HUES6 (cell line): ENCODE measurements around the gene METTL17.
"Not testable (repeated sequence)": the region's sequence is repeated elsewhere in the genome, so short reads cannot be mapped to it uniquely, and the experiment has no call there.

Experiments
- H3K27ac ChIP-seq: 2 replicates; pipeline ENCODE4 v1.7.0; 2013; ENCODE audit warnings: low read depth, mild to moderate bottlenecking, low read length, inconsistent platforms
- H3K27me3 ChIP-seq: 2 replicates; pipeline ENCODE4 v1.6.1; 2013; ENCODE audit warnings: low read length; ENCODE audit not compliant: control insufficient read depth, insufficient read depth
- H3K36me3 ChIP-seq: 2 replicates; pipeline ENCODE4 v1.6.1; 2013; ENCODE audit warnings: low read length; ENCODE audit not compliant: control insufficient read depth, insufficient read depth
- H3K4me1 ChIP-seq: 2 replicates; pipeline ENCODE4 v1.6.1; 2013; ENCODE audit warnings: low read length; ENCODE audit not compliant: control insufficient read depth, insufficient read depth
- H3K4me3 ChIP-seq: 2 replicates; pipeline ENCODE4 v1.5.1; 2013; ENCODE audit warnings: low read depth, low read length
- H3K9ac ChIP-seq: one replicate; pipeline ENCODE4 v1.6.1; 2013; ENCODE audit warnings: mild to moderate bottlenecking, low read length
- H3K9me3 ChIP-seq: 2 replicates; pipeline ENCODE4 v1.6.1; 2013; ENCODE audit warnings: low read depth, low read length; ENCODE audit not compliant: control insufficient read depth, insufficient read depth

The METTL17 gene

DNA sequence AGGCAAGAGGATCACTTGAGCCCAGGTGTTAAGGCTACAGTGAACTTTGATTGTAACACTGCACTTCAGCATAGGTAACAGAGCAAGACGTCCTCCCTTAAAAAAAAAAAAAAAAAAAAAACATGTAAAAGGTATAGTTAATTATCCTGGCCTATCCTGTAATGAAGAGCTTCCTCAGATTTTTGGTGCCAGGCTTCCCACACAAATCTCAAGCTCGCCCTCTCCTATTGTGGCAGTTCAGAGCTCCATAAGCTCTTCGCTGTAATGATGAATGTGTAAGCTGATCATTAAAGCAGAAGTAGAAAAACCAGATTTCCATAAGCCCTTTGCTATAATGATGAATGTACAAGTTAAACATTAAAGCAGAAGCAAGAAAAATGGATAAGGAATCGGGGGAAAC is 7.3 kb downstream of the METTL17 start:
- no peaks in the 10 kb centered on the region for H3K9me3 ChIP-seq
- H3K27me3 ChIP-seq: no peaks in the 10 kb centered on the region
- no peak overlapping the region for H3K4me3 ChIP-seq
- H3K9ac ChIP-seq: no peak overlapping the region
- no peak overlapping the region for H3K27ac ChIP-seq
- H3K4me1 ChIP-seq: peaks cover 22% of the 10 kb centered on the region
- peaks cover 49% of the 10 kb centered on the region for H3K36me3 ChIP-seq

DNA sequence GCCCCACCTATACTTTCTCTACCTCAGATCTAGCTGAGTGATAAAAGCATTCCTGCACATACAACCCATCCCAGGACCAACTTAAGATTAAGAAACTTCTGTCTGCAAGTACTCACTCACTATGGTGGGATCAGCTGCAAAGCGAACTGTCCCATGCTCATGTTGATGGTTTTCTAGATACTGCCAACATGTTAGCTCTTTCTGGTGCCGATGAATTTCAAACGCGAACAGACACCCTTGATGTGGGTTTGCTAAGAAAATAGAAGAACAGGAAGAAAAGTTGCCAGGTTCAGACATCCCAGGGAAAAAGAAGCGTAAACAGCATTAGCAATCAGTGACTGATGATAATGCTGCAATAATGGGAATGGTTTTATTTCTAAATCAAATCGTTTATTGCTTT is 7.8 kb downstream of the METTL17 start:
- Histone ChIP-seq H3K36me3 (peaks cover 44% of the 10 kb centered on the region), H3K9me3 (no peaks in the 10 kb centered on the region), H3K27me3 (no peaks in the 10 kb centered on the region), H3K4me3 (no peak overlapping the region), H3K9ac (no peak overlapping the region), H3K4me1 (peaks cover 22% of the 10 kb centered on the region), H3K27ac (no peak overlapping the region)

DNA sequence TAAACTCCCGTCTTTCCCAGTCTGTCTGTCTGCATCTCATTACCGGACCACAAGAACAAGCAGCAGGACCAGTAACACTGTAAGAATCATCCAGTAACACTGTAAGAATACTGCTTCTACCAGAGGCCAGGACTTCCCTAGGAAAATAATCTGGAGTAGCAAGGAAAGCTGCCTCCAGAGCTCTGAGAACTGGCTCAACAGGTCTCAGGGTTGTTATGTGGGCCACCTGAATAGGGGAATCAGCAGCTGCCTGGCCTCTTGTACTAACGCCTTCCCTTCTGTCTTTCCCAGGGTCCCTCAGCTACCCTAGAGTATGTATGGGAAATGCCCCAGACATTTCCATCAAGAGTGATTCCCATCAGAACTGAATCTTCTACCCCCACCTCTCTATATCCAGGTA is 8.4 kb downstream of the METTL17 start:
- Histone ChIP-seq H3K9ac (no peak overlapping the region), H3K4me3 (no peak overlapping the region), H3K9me3 (no peaks in the 10 kb centered on the region), H3K36me3 (peaks cover 38% of the 10 kb centered on the region), H3K4me1 (peaks cover 22% of the 10 kb centered on the region), H3K27me3 (no peaks in the 10 kb centered on the region), H3K27ac (no peak overlapping the region)

DNA sequence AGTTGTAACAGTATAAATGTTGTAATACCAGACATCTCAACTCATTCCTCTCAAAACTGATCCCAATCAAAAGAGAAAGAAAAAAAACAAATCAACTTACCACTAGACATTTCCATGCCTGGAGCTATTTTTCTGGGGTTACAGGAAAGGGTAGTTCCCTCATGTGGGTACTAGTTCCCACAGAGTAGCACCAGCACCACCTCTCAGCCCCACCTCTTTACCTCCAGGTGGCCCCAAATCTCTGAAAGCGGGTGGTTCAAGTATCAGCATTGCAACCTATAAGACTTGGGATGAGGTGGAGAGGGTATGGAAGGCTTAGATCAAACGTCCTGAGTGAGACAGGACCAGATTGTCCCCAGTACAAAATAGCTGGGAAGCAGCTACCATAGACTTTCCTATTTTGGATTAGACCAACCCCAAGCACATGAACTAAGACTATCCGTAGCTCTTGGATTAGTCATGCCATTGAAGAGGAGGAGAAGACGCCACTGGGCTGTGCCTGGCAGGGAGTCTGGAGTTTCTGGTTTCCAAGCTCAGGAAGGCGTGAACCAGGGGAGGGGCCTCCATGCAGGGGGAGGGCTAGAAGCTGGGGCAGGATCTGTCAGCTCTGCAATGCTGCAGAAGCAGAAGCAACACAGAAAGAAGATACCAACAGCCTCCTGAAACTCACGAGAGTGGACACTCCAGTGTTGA is 9.0 kb downstream of the METTL17 start, which contains the start of gene SLC39A2:
Gene SLC39A2 (plus strand): TSS at position 620 of the 693 bp plus-strand sequence. CDS start 154 bp downstream, outside the sequence.
- peaks cover 35% of the 10 kb centered on the region for H3K36me3 ChIP-seq
- no peaks in the 10 kb centered on the region for H3K9me3 ChIP-seq
- peaks cover 22% of the 10 kb centered on the region for H3K4me1 ChIP-seq
- no peak within 1 kb of the TSS for H3K27ac ChIP-seq
- no peak within 1 kb of the TSS for H3K9ac ChIP-seq
- H3K27me3 ChIP-seq: no peaks in the 10 kb centered on the region
- H3K4me3 ChIP-seq: peak within 1 kb of the TSS; percentile 22; the same call in 1 of the 2 replicates

DNA sequence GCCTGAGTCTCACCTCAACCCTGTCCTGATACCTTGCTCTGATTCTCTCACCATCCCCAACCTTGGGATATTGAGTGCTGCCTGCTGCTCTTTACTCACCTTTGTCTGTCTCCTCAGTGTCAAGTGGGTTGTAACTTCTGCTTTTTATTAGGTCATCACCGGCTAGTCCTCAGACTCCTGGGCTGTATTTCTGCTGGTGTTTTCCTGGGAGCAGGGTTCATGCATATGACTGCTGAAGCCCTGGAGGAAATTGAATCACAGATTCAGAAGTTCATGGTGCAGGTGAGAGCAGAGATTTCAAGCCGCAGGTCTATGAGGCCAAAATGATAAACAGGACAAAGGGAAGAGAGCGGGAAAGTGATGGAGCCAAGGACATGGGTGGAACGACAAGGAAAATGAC is 9.8 kb downstream of the METTL17 start:
- Histone ChIP-seq H3K4me3 (no peak overlapping the region; the same call in 1 of the 2 replicates), H3K4me1 (peaks cover 22% of the 10 kb centered on the region), H3K9ac (no peak overlapping the region), H3K36me3 (peaks cover 27% of the 10 kb centered on the region), H3K9me3 (no peaks in the 10 kb centered on the region), H3K27me3 (no peaks in the 10 kb centered on the region), H3K27ac (no peak overlapping the region)

DNA sequence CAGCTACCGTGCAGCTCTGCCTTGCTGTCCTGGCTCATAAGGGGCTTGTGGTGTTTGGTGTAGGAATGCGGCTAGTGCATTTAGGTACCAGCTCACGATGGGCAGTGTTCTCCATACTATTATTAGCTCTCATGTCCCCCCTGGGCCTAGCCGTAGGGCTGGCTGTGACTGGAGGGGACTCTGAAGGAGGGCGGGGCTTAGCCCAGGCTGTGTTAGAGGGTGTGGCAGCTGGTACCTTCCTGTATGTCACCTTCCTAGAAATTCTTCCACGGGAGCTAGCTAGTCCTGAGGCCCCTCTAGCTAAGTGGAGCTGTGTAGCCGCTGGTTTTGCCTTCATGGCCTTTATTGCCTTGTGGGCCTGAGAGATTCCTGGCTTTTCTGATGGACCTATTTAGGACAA is 11.4 kb downstream of the METTL17 start:
- no peaks in the 10 kb centered on the region for H3K9me3 ChIP-seq
- H3K36me3 ChIP-seq: peaks cover 11% of the 10 kb centered on the region
- no peak overlapping the region for H3K9ac ChIP-seq
- H3K4me3 ChIP-seq: no peak overlapping the region
- H3K27ac ChIP-seq: no peak overlapping the region
- H3K27me3 ChIP-seq: no peaks in the 10 kb centered on the region
- H3K4me1 ChIP-seq: peaks cover 22% of the 10 kb centered on the region

DNA sequence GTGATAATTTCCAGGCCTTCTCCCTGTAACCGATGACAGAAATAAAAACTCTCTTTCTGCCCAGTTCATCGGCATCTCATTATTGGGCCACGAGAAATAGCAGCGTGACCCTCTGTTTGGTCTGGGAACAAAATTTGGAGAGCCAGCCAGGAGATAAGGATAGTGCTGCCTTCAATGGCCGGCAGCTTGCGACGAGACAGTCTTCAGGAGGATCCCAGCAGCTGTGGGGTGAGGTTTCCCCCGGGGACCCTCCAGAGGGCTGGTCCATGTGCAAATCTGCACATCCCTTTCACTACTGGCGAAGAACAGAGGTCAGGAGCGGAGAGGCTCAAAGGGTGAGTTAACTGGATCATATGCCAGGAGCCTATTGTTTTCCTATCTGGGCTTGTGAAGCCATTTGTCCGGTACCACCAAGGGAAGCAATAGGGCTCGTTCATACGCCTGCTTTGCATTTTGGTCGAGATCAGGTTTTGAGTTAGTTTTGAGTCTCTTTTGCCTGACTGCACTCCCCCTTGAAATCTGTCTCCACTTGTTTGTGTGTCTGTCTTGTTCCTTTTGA is 14.1 kb downstream of the METTL17 start:
- H3K36me3 ChIP-seq: no peaks in the 10 kb centered on the region
- peaks cover 13% of the 10 kb centered on the region for H3K4me1 ChIP-seq
- H3K9me3 ChIP-seq: no peaks in the 10 kb centered on the region
- H3K27me3 ChIP-seq: no peaks in the 10 kb centered on the region
- H3K9ac ChIP-seq: no peak overlapping the region
- no peak overlapping the region for H3K4me3 ChIP-seq
- H3K27ac ChIP-seq: no peak overlapping the region

DNA sequence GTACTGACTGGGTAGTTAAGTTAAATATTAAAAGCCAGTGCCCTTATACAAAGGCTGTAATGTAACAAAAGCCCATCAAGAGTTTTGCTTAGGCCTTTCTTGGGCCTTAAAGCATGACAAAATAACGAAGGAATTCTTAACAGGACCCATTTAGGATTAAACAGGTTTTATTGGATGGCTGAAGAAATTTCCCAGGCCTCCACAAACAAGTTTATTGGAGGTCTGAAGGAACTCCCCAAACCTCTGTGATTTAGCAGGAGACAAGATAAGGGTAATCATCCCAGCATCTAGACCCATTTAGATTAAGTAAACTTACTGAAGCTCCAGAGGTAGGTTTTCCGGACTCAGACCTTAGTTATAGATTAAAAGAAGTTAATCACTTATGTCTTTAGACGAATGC is 19.9 kb downstream of the METTL17 start:
- not testable (repeated sequence) for H3K36me3 ChIP-seq, H3K4me3 ChIP-seq, H3K4me1 ChIP-seq, H3K27me3 ChIP-seq, H3K9ac ChIP-seq, H3K9me3 ChIP-seq, H3K27ac ChIP-seq

DNA sequence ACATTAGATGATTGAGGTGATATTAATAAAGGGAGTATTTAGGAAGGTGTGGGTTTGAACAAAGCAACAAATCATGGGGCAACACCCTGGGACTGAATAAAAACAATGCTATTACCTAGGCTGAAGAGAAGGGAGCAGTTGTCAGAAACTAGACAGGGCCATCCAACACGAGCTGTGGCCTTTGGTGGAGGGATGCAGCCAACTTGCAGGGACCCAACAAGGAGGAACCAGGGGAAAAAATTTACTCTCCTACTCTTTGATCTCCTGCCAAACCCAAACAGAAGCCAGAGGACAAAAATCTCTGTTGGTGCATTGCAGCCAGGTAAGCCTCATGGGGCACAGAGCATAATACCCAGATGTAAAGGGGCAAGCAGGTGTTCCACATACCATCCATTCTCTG is 21.4 kb downstream of the METTL17 start:
- no peak overlapping the region for H3K9ac ChIP-seq
- no peak overlapping the region for H3K4me3 ChIP-seq
- H3K9me3 ChIP-seq: no peaks in the 10 kb centered on the region
- H3K36me3 ChIP-seq: no peaks in the 10 kb centered on the region
- H3K27me3 ChIP-seq: no peaks in the 10 kb centered on the region
- peaks cover 4% of the 10 kb centered on the region for H3K4me1 ChIP-seq
- H3K27ac ChIP-seq: no peak overlapping the region

DNA sequence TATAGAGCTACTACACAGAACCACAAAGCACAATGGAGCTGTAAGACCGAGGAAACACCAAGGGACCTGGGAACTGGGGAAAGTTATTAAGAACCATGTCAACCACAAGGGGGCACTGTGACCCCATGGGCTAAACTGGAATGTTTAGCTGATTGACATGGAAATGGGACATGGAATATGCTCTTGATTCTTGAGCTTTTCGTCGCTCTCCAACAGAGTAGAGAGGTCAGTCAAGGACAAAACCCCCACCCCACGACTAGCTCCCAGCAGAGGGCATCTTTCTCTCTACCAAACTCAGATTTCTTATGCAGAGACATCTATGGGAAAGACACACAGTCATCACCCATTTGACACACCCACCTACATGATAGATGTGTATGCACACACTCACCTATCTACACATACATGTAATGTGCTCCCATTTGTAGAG is 25.0 kb downstream of the METTL17 start:
- Histone ChIP-seq H3K4me1 (peaks cover 4% of the 10 kb centered on the region), H3K9me3 (no peaks in the 10 kb centered on the region), H3K9ac (no peak overlapping the region), H3K36me3 (peaks cover 6% of the 10 kb centered on the region), H3K4me3 (no peak overlapping the region), H3K27ac (no peak overlapping the region), H3K27me3 (no peaks in the 10 kb centered on the region)

DNA sequence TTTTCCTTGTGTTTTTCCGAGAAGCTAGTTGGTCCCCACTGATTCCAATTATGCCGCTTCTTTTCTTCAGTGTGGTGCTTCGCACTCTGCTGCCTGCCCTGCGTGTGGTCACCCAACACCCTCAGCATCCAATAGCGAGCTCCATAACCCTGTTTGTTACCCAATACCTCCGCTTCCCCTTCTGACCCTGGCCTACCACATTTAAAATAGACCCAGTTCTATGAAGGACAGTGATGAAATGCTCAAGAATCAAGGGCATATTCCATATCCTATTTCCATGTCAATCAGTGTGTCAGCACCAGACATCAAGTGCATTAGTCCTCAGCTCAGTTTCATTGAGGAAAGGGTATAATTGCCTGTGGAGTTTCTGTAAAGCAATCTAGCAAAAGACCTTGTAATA is 25.5 kb downstream of the METTL17 start:
- Histone ChIP-seq H3K27me3 (no peaks in the 10 kb centered on the region), H3K4me1 (peaks cover 4% of the 10 kb centered on the region), H3K27ac (no peak overlapping the region), H3K9ac (no peak overlapping the region), H3K9me3 (no peaks in the 10 kb centered on the region), H3K4me3 (no peak overlapping the region), H3K36me3 (peaks cover 6% of the 10 kb centered on the region)
